SK-N-SH (cell line): Measurements from ENCODE around the gene TCP11L2.

Experiments
- CTCF ChIP-seq: fragments of 200-600 bp; sonication (generic); IDR thresholded peaks from 2 replicates; pipeline ENCODE4 v1.6.1; 2017; ENCODE audit warnings: antibody characterized with exemption, mild to moderate bottlenecking, moderate library complexity
- EP300 ChIP-seq, 2 experiments: IDR thresholded peaks; 2 replicates each; pipeline versions ENCODE4 v1.4.0 to v1.6.1; 2012; ENCODE audit warnings: borderline replicate concordance in 1 of 2, low read depth in 1 of 2, low read length in 1 of 2
- MAX ChIP-seq: IDR thresholded peaks from 2 replicates; pipeline ENCODE4 v1.4.0; 2012; ENCODE audit warnings: low read depth
- MXI1 ChIP-seq: IDR thresholded peaks from 2 replicates; pipeline ENCODE4 v1.6.1; 2012; ENCODE audit warnings: mild to moderate bottlenecking, low read depth, low read length, improper control_type of control experiment
- POLR2AphosphoS5 ChIP-seq: IDR thresholded peaks from 2 replicates; pipeline ENCODE4 v1.6.1; 2012; ENCODE audit warnings: low read depth, low read length
- RAD21 ChIP-seq: IDR thresholded peaks from 2 replicates; pipeline ENCODE4 v1.6.1; 2012; ENCODE audit warnings: mild to moderate bottlenecking, low read length
- RFX5 ChIP-seq: IDR thresholded peaks from 2 replicates; pipeline ENCODE4 v1.6.1; 2012; ENCODE audit warnings: mild to moderate bottlenecking, improper control_type of control experiment, low read length
- SIN3A ChIP-seq: IDR thresholded peaks from 2 replicates; pipeline ENCODE4 v1.6.1; 2012; ENCODE audit warnings: low read depth, mild to moderate bottlenecking, low read length, moderate library complexity, borderline replicate concordance
- SMC3 ChIP-seq: IDR thresholded peaks from 2 replicates; pipeline ENCODE4 v1.6.1; 2012; ENCODE audit warnings: low read depth, low read length, improper control_type of control experiment
- TAF1 ChIP-seq: IDR thresholded peaks from 2 replicates; pipeline ENCODE4 v1.6.1; 2012; ENCODE audit warnings: low read depth, mild to moderate bottlenecking, low read length, moderate library complexity, borderline replicate concordance
- TEAD4 ChIP-seq: IDR thresholded peaks from 2 replicates; pipeline ENCODE4 v1.4.0; 2012; ENCODE audit warnings: mild to moderate bottlenecking, borderline replicate concordance; ENCODE audit not compliant: insufficient read depth
- YY1 ChIP-seq: IDR thresholded peaks from 2 replicates; pipeline ENCODE4 v1.4.0; 2012; ENCODE audit warnings: low read depth, mild to moderate bottlenecking
- TF ChIP-seq, protein P1 (sequence below): IDR thresholded peaks from 2 replicates; pipeline ENCODE4 v1.6.1; 2012; ENCODE audit warnings: mild to moderate bottlenecking, low read depth, low read length, moderate library complexity
- TF ChIP-seq, protein P2 (sequence below): IDR thresholded peaks from 2 replicates; pipeline ENCODE4 v1.4.0; 2012; ENCODE audit warnings: low read depth, borderline replicate concordance

- TF ChIP-seq SIN3A (no peak), YY1 (no peak), MXI1 (no peak), RFX5 (no peak), CTCF (no peak), RAD21 (no peak), MAX (no peak), SMC3 (no peak), EP300 (IDR thresholded peaks at IDR 0.05; ENCODE audit: borderline replicate concordance in 1 of 2, low read depth in 1 of 2, low read length in 1 of 2) (no peak), TAF1 (no peak), POLR2AphosphoS5 (no peak), TEAD4 (no peak)
- TF ChIP-seq, protein P1, sequence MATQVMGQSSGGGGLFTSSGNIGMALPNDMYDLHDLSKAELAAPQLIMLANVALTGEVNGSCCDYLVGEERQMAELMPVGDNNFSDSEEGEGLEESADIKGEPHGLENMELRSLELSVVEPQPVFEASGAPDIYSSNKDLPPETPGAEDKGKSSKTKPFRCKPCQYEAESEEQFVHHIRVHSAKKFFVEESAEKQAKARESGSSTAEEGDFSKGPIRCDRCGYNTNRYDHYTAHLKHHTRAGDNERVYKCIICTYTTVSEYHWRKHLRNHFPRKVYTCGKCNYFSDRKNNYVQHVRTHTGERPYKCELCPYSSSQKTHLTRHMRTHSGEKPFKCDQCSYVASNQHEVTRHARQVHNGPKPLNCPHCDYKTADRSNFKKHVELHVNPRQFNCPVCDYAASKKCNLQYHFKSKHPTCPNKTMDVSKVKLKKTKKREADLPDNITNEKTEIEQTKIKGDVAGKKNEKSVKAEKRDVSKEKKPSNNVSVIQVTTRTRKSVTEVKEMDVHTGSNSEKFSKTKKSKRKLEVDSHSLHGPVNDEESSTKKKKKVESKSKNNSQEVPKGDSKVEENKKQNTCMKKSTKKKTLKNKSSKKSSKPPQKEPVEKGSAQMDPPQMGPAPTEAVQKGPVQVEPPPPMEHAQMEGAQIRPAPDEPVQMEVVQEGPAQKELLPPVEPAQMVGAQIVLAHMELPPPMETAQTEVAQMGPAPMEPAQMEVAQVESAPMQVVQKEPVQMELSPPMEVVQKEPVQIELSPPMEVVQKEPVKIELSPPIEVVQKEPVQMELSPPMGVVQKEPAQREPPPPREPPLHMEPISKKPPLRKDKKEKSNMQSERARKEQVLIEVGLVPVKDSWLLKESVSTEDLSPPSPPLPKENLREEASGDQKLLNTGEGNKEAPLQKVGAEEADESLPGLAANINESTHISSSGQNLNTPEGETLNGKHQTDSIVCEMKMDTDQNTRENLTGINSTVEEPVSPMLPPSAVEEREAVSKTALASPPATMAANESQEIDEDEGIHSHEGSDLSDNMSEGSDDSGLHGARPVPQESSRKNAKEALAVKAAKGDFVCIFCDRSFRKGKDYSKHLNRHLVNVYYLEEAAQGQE = no peak
- TF ChIP-seq, protein P2, sequence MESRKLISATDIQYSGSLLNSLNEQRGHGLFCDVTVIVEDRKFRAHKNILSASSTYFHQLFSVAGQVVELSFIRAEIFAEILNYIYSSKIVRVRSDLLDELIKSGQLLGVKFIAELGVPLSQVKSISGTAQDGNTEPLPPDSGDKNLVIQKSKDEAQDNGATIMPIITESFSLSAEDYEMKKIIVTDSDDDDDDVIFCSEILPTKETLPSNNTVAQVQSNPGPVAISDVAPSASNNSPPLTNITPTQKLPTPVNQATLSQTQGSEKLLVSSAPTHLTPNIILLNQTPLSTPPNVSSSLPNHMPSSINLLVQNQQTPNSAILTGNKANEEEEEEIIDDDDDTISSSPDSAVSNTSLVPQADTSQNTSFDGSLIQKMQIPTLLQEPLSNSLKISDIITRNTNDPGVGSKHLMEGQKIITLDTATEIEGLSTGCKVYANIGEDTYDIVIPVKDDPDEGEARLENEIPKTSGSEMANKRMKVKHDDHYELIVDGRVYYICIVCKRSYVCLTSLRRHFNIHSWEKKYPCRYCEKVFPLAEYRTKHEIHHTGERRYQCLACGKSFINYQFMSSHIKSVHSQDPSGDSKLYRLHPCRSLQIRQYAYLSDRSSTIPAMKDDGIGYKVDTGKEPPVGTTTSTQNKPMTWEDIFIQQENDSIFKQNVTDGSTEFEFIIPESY = no peak
Measured at GRCh38 chr12:106274575-106275121, 27.9 kb upstream of the TCP11L2 start.
